Upper lobe of left lung (tissue), 6 donors: Measurements from ENCODE around the gene SLC8B1. TPM values are rescaled to one million over a fixed set of nuclear protein-coding genes. Genes with fewer than 3 reads are reported as not detected.

Experiments used
- ATAC-seq, 2 donors: fragments of 200-7000 bp; cut with Tn5 transposase; one replicate each; pipeline ENCODE4 v1.9.1; 2022; ENCODE audit warnings: mild to moderate bottlenecking in 2 of 2, moderate library complexity in 2 of 2; ENCODE audit not compliant: low FRiP score in 2 of 2
- DNase-seq, 2 donors: peaks; one replicate each; pipeline ENCODE4 v3.0.0-alpha.2; 2019 to 2020
- H3K27ac ChIP-seq, 4 donors: fragments of 200-600 bp; sonication (generic); one replicate each; pipeline ENCODE4 v1.5.1; 2016 to 2019
- H3K27me3 ChIP-seq, 4 donors: fragments of 200-600 bp; sonication (generic); one replicate each; pipeline ENCODE4 v1.5.1; 2017 to 2019
- H3K36me3 ChIP-seq, 4 donors: fragments of 200-600 bp; sonication (generic); one replicate each; pipeline ENCODE4 v1.5.1; 2016 to 2019
- H3K4me1 ChIP-seq, 4 donors: fragments of 200-600 bp; sonication (generic); one replicate each; pipeline ENCODE4 v1.5.1; 2018 to 2019
- H3K4me3 ChIP-seq, 4 donors: fragments of 200-600 bp; sonication (generic); one replicate each; pipeline ENCODE4 v1.5.1; 2017 to 2019; ENCODE audit warnings: mild to moderate bottlenecking in 2 of 4, moderate library complexity in 1 of 4
- H3K9me3 ChIP-seq, 4 donors: fragments of 200-600 bp; sonication (generic); one replicate each; pipeline ENCODE4 v1.5.1; 2018 to 2019
- CTCF ChIP-seq, 6 experiments: fragments of 450-650 bp in 4 of 6; fragments of 200-600 bp in 2 of 6; sonication (generic) in 2 of 6; IDR thresholded peaks; one replicate each; pipeline ENCODE4 v1.5.1; 2016 to 2019; ENCODE audit warnings: antibody characterized with exemption in 6 of 6
- EP300 ChIP-seq, 4 donors: sonication (generic); formaldehyde crosslinking; IDR thresholded peaks; one replicate each; pipeline ENCODE4 v1.5.1; 2017; ENCODE audit warnings: antibody characterized with exemption in 4 of 4, control low read depth in 2 of 4
- POLR2A ChIP-seq, 4 donors: fragments of 450-650 bp; IDR thresholded peaks; one replicate each; pipeline ENCODE4 v1.5.1; 2016 to 2017; ENCODE audit warnings: antibody characterized with exemption in 4 of 4, mild to moderate bottlenecking in 2 of 4
- POLR2AphosphoS5 ChIP-seq, 2 donors: sonication (generic); formaldehyde crosslinking; IDR thresholded peaks; one replicate each; pipeline ENCODE4 v1.5.1; 2017; ENCODE audit warnings: antibody characterized with exemption in 2 of 2
- WGBS, 2 donors: methylation state at CpG; one replicate each; pipeline ENCODE4 v1.1.5; 2017 to 2018; 5-methylcytosine and 5-hydroxymethylcytosine counted together
- total RNA-seq, 6 donors: library from RNA; depleted of rRNA in 4 of 6; stranded (reverse); fragments of >200 nt in 4 of 6; gene quantifications; one replicate each; pipeline versions ENCODE4 v1.1.0 to v1.2.1, GENCODE V29; 2016 to 2021
- donor health status: DM: no; HTN: no; CAD: no; lungs with moderate emphysema.
- donor health status: DM: no; HTN: yes; CAD: no; lungs with severe emphysema.

SLC8B1 gene
- total RNA-seq, 6 donors from 2014 or later: 35.9 to 189 (median 44.5) TPM

DNA sequence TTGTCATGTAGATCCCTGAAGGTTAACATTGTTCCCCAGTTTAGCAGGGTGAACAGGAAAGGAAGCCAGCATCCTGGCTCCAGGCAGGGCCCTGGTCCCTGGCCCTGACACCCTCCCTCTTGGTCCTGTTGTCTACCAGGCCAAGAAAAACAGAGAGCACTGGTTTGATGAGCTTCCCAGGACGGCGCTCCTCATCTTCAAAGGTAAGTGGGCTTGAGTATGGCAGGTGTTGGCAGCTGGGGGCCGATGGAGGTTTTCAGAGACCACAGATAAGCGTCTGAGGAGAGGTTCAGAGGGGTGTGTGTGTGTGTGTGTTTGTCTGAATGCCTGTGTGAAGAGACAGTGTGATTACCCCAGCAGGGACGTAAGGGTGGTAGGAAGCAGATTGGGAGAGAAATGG lies 56.3 kb downstream of the SLC8B1 start:
- Histone ChIP-seq H3K27ac (no peak overlapping the region), H3K36me3 (peaks cover 30 to 78% (median 54%) of the 10 kb centered on the region in 4 donors), H3K4me3 (no peak overlapping the region), H3K9me3 (no peaks in the 10 kb centered on the region), H3K27me3 (no peaks in the 10 kb centered on the region), H3K4me1 (no peaks in the 10 kb centered on the region)
- ATAC-seq (no peak), DNase-seq (no peak)
- no peak for TF ChIP-seq CTCF (IDR thresholded peaks at IDR 0.05)
- TF ChIP-seq POLR2A (IDR thresholded peaks at IDR 0.05): no peak
- TF ChIP-seq POLR2AphosphoS5 (IDR thresholded peaks at IDR 0.05): no peak
- WGBS, 2 donors: 78 to 81% methylated on average over 5 of the region's 5 CpGs

DNA sequence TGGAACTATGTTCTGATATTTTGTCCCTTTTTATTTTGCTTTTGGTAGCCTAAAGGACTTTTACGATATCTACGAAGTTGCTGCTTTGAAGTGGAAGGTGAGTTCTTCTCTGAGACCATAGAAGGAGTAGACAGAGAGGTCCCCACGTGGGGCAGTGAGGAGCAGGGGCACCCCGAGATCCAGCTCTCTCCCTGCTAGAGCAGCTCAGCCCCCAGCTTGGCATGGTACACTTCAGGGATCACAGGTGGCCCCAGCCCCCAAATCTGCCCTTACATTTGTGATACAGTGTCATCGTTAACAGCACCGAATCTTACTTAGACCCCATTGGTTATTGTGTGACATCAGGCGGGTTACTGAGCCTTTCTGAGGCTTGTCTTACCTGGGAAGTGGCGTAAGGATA lies 56.8 kb downstream of the SLC8B1 start:
- Histone ChIP-seq H3K4me1 (peaks cover 0 to 4% (median 1%) of the 10 kb centered on the region in 4 donors), H3K36me3 (peaks cover 35 to 78% (median 56%) of the 10 kb centered on the region in 4 donors), H3K27ac (no peak overlapping the region), H3K9me3 (no peaks in the 10 kb centered on the region), H3K4me3 (no peak overlapping the region), H3K27me3 (no peaks in the 10 kb centered on the region)
- no peak for TF ChIP-seq CTCF (IDR thresholded peaks at IDR 0.05)
- TF ChIP-seq POLR2AphosphoS5 (IDR thresholded peaks at IDR 0.05): no peak
- TF ChIP-seq POLR2A (IDR thresholded peaks at IDR 0.05): no peak
- TF ChIP-seq EP300 (IDR thresholded peaks at IDR 0.05): no peak
- ATAC-seq (no peak), DNase-seq (no peak)
- WGBS, 2 donors: 85 to 94% methylated on average over 8 of the region's 8 CpGs

DNA sequence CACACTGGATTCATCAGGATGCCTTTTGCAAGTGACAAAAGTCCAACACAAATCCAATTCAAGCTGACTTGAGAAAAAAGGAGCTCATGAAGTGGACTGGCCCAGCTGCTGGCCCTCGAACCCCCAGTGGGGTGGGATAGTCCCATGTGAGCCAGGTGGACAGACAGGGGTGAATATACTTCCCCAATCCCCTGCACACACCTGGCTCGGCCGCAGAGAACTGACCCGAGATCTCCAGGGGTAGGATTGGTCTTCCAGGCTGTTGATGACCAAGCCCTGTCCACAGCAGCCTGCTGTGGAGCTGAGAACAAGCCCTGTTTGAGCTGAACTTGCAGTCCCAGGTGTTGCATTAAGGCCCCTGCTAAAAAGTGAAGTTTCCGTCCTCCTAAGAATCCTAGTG lies 57.4 kb downstream of the SLC8B1 start:
- 94% methylated on average over 4 of the region's 5 CpGs; no CpG with 5 or more reads in 1 of the 2 donors for WGBS, 2 donors
- Histone ChIP-seq H3K4me1 (peaks cover 6 to 11% (median 8%) of the 10 kb centered on the region in 4 donors), H3K36me3 (peaks cover 36 to 80% (median 54%) of the 10 kb centered on the region in 4 donors), H3K27ac (no peak overlapping the region), H3K27me3 (no peaks in the 10 kb centered on the region), H3K9me3 (no peaks in the 10 kb centered on the region), H3K4me3 (no peak overlapping the region)
- DNase-seq (no peak), ATAC-seq (peak in 1 of 2 donors; percentile 17)
- TF ChIP-seq POLR2A (IDR thresholded peaks at IDR 0.05) (no peak), EP300 (IDR thresholded peaks at IDR 0.05) (no peak), CTCF (IDR thresholded peaks at IDR 0.05) (no peak)

GRCh38 chr12:113276946-113277500 lies 57.9 kb downstream of the SLC8B1 start:
- DNase-seq: no peak
- ATAC-seq: peak in 1 of 2 donors; percentile 6
- no peak overlapping the region for H3K4me3 ChIP-seq
- no peaks in the 10 kb centered on the region for H3K9me3 ChIP-seq
- peaks cover 36 to 82% (median 55%) of the 10 kb centered on the region in 4 donors for H3K36me3 ChIP-seq
- 96 to 97% methylated on average over 10 of the region's 10 CpGs for WGBS, 2 donors
- H3K27me3 ChIP-seq: no peaks in the 10 kb centered on the region
- H3K4me1 ChIP-seq: peaks cover 10 to 14% (median 12%) of the 10 kb centered on the region in 4 donors
- TF ChIP-seq POLR2A (IDR thresholded peaks at IDR 0.05): no peak
- no peak for TF ChIP-seq POLR2AphosphoS5 (IDR thresholded peaks at IDR 0.05)
- no peak for TF ChIP-seq CTCF (IDR thresholded peaks at IDR 0.05)
- no peak for TF ChIP-seq EP300 (IDR thresholded peaks at IDR 0.05)
- H3K27ac ChIP-seq: no peak overlapping the region

DNA sequence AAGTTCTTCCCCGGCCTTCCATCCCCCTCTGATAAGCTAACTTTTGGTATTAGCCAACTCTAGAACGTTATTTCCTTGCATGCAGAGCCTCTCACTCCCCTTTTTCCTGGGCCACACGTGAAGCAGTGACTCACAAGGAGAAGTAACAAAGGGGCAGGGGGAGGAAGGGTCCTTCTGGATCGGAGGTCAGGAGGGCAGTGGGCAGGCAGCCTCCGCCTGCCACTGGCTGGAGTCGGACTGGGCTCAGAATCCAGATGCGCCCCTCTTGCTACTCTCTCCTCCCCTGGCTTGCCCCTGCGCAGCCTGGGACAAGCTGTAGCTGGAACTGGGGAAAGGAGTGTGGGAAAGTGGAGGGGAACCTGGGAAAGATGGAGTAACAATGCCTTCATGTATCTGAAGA lies 58.6 kb downstream of the SLC8B1 start:
- no peaks in the 10 kb centered on the region for H3K9me3 ChIP-seq
- no peak for TF ChIP-seq CTCF (IDR thresholded peaks at IDR 0.05)
- TF ChIP-seq POLR2AphosphoS5 (IDR thresholded peaks at IDR 0.05): no peak
- TF ChIP-seq EP300 (IDR thresholded peaks at IDR 0.05): no peak
- TF ChIP-seq POLR2A (IDR thresholded peaks at IDR 0.05): no peak
- DNase-seq: no peak
- WGBS, 2 donors: 76 to 81% methylated on average over 8 of the region's 8 CpGs
- no peaks in the 10 kb centered on the region for H3K27me3 ChIP-seq
- no peak overlapping the region for H3K27ac ChIP-seq
- peaks cover 12 to 20% (median 18%) of the 10 kb centered on the region in 4 donors for H3K4me1 ChIP-seq
- H3K4me3 ChIP-seq: no peak overlapping the region
- ATAC-seq: no peak
- H3K36me3 ChIP-seq: peaks cover 34 to 86% (median 52%) of the 10 kb centered on the region in 4 donors
